Trophoblast cell (in vitro differentiated cells and primary cell): ENCODE measurements around the gene PRSS12.

Source experiments
- DNase-seq, 2 donors: peaks; one replicate each; pipeline ENCODE4 v3.0.0-alpha.2; 2016
- H2AFZ ChIP-seq: 2 replicates; pipeline ENCODE4 v1.6.1; 2013; ENCODE audit warnings: low read length, moderate library complexity, mild to moderate bottlenecking; ENCODE audit not compliant: insufficient read depth, poor library complexity
- H2AK5ac ChIP-seq: 2 replicates; pipeline ENCODE4 v1.6.1; 2013; ENCODE audit warnings: mild to moderate bottlenecking, low read length
- H2BK120ac ChIP-seq: 2 replicates; pipeline ENCODE4 v1.6.1; 2013; ENCODE audit warnings: low read length, mild to moderate bottlenecking, moderate library complexity; ENCODE audit not compliant: insufficient read depth, poor library complexity
- H2BK12ac ChIP-seq: 2 replicates; pipeline ENCODE4 v1.6.1; 2013; ENCODE audit warnings: mild to moderate bottlenecking, low read length, moderate library complexity
- H2BK5ac ChIP-seq: 2 replicates; pipeline ENCODE4 v1.6.1; 2013; ENCODE audit warnings: low read length, low read depth, moderate library complexity, mild to moderate bottlenecking; ENCODE audit not compliant: poor library complexity
- H3K14ac ChIP-seq: 2 replicates; pipeline ENCODE4 v1.6.1; 2013; ENCODE audit warnings: mild to moderate bottlenecking, low read length
- H3K18ac ChIP-seq: 2 replicates; pipeline ENCODE4 v1.6.1; 2013; ENCODE audit warnings: mild to moderate bottlenecking, low read length
- H3K23ac ChIP-seq: 2 replicates; pipeline ENCODE4 v1.6.1; 2013; ENCODE audit warnings: low read length
- H3K27ac ChIP-seq: 2 replicates; pipeline ENCODE4 v1.5.1; 2013; ENCODE audit warnings: low read depth, mild to moderate bottlenecking, inconsistent platforms, low read length, moderate library complexity
- H3K27me3 ChIP-seq: 2 replicates; pipeline ENCODE4 v1.6.1; 2013; ENCODE audit warnings: inconsistent platforms, mild to moderate bottlenecking, low read length, moderate library complexity; ENCODE audit not compliant: insufficient read depth
- H3K36me3 ChIP-seq, 2 experiments: 1 replicate in 1 of 2; 2 replicates in 1 of 2; pipeline ENCODE4 v1.6.1; 2013; ENCODE audit warnings: low read length in 2 of 2, mild to moderate bottlenecking in 2 of 2, moderate library complexity in 1 of 2; ENCODE audit not compliant: insufficient read depth in 2 of 2, control insufficient read depth in 1 of 2
- H3K4ac ChIP-seq: 2 replicates; pipeline ENCODE4 v1.6.1; 2013; ENCODE audit warnings: low read depth, mild to moderate bottlenecking, low read length, moderate library complexity
- H3K4me1 ChIP-seq, 2 experiments: 1 replicate in 1 of 2; 2 replicates in 1 of 2; pipeline ENCODE4 v1.6.1; 2013; ENCODE audit warnings: low read length in 2 of 2, mild to moderate bottlenecking in 2 of 2, moderate library complexity in 1 of 2; ENCODE audit not compliant: insufficient read depth in 2 of 2, control insufficient read depth in 1 of 2
- H3K4me2 ChIP-seq: 2 replicates; pipeline ENCODE4 v1.6.1; 2013; ENCODE audit warnings: inconsistent platforms, mild to moderate bottlenecking, low read length, moderate library complexity
- H3K4me3 ChIP-seq: 2 replicates; pipeline ENCODE4 v1.5.1; 2013; ENCODE audit warnings: mild to moderate bottlenecking, low read depth, low read length, inconsistent platforms
- H3K79me1 ChIP-seq: one replicate; pipeline ENCODE4 v1.6.1; 2013; ENCODE audit warnings: low read length
- H3K79me2 ChIP-seq: 2 replicates; pipeline ENCODE4 v1.6.1; 2013; ENCODE audit warnings: low read length, mild to moderate bottlenecking; ENCODE audit not compliant: control insufficient read depth, insufficient read depth, poor library complexity
- H3K9ac ChIP-seq: 2 replicates; pipeline ENCODE4 v1.6.1; 2013; ENCODE audit warnings: mild to moderate bottlenecking, low read length
- H3K9me3 ChIP-seq: 2 replicates; pipeline ENCODE4 v1.6.1; 2013; ENCODE audit warnings: low read depth, mild to moderate bottlenecking, control low read depth, inconsistent platforms, low read length; ENCODE audit not compliant: insufficient read depth
- H4K12ac ChIP-seq: 2 replicates; pipeline ENCODE4 v1.6.1; 2013; ENCODE audit warnings: low read depth, mild to moderate bottlenecking, low read length, moderate library complexity
- H4K8ac ChIP-seq: 2 replicates; pipeline ENCODE4 v1.6.1; 2013; ENCODE audit warnings: low read depth, mild to moderate bottlenecking, low read length, moderate library complexity
- H4K91ac ChIP-seq: one replicate; pipeline ENCODE4 v1.6.1; 2013; ENCODE audit warnings: low read depth, mild to moderate bottlenecking, low read length, moderate library complexity
- WGBS: extraction: QIAGEN DNeasy Blood & Tissue Kit; methylation state at CpG from one replicate; pipeline ENCODE4 v1.1.7; 2013; ENCODE audit warnings: missing lambda C conversion rate; ENCODE audit not compliant: insufficient read length, insufficient coverage; ENCODE audit errors: extremely low coverage; 5-methylcytosine and 5-hydroxymethylcytosine counted together

Gene PRSS12

DNA sequence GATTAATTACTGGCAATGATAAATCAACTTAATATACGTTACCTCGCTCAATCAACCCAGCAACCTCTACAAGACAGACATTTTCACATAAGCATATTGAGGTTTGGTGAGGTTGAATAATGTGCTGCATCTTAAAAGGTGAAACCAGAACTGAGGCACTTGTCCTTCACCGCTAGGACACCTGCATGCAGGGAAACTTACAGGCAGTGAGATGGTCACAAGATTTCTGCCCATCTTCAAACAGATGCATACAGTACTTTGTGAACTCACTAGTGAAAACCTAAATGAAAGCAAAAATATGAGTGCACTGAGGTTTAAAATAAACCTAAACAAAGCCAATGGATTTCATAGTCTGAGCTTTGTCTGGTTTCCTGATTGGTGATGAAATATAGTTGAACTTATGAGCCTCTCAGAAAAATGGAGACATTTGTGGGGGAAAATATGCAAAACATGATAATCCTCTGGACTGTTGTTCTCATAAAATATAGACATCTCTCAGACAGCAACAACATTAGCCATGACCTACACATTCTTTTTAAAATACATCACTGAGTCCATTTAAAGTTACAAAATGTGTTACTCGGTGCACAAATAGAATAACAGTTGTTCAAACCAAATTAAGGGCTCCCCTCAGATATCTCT, 20.9 kb upstream of the PRSS12 start:
- H2BK12ac ChIP-seq, result no peak overlapping the region
- no CpG with 5 or more reads among the region's 4 CpGs for WGBS
- H3K27me3 ChIP-seq, result no peaks in the 10 kb centered on the region
- no peak overlapping the region for H3K4ac ChIP-seq
- no peak overlapping the region for H2BK120ac ChIP-seq
- H3K4me1 ChIP-seq, result peaks cover 0 to 4% of the 10 kb centered on the region in 2 experiments
- no peak overlapping the region for H3K4me2 ChIP-seq
- peaks cover 10% of the 10 kb centered on the region for H3K79me1 ChIP-seq
- H4K91ac ChIP-seq, result no peak overlapping the region
- no peaks in the 10 kb centered on the region for H3K79me2 ChIP-seq
- H3K14ac ChIP-seq, result no peak overlapping the region
- no peak overlapping the region for H4K12ac ChIP-seq
- no peak overlapping the region for H3K9ac ChIP-seq
- no peaks in the 10 kb centered on the region for H3K36me3 ChIP-seq
- no peak overlapping the region for H2AFZ ChIP-seq
- H3K9me3 ChIP-seq, result no peaks in the 10 kb centered on the region
- no peak overlapping the region for H3K23ac ChIP-seq
- no peak overlapping the region for H3K18ac ChIP-seq
- no peak for DNase-seq
- no peak overlapping the region for H4K8ac ChIP-seq
- no peak overlapping the region for H2BK5ac ChIP-seq
- H2AK5ac ChIP-seq, result no peak overlapping the region
- H3K4me3 ChIP-seq, result no peak overlapping the region
- H3K27ac ChIP-seq, result peak overlapping the region; percentile 55

DNA sequence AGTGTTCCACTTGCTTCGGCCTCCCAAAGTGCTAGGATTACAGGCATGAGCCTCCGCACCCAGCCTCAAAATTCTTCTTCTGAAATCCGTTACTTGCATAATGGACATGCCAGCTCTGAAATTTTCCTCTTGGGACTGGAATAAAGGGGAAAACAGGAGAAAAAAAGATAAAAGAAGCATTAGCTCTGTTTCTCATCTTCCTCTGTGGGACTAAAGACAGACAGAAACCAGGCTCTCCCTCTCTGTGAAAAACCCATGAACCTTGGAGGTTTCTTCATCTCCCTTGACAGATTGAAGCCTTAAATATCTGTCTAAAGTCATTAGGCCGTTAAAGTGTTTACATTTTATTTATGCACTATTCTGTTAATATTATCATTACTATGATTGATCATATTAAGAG, 19.4 kb upstream of the PRSS12 start:
- no peak overlapping the region for H3K23ac ChIP-seq
- H4K8ac ChIP-seq, result no peak overlapping the region
- H4K91ac ChIP-seq, result no peak overlapping the region
- H2AFZ ChIP-seq, result no peak overlapping the region
- no peak overlapping the region for H2BK120ac ChIP-seq
- no peaks in the 10 kb centered on the region for H3K9me3 ChIP-seq
- H4K12ac ChIP-seq, result no peak overlapping the region
- DNase-seq, result no peak
- peaks cover 10% of the 10 kb centered on the region for H3K79me1 ChIP-seq
- no peaks in the 10 kb centered on the region for H3K36me3 ChIP-seq
- no peak overlapping the region for H2BK12ac ChIP-seq
- H3K4ac ChIP-seq, result no peak overlapping the region
- H3K27ac ChIP-seq, result peak overlapping the region; percentile 73
- peaks cover 0 to 4% of the 10 kb centered on the region in 2 experiments for H3K4me1 ChIP-seq
- no peak overlapping the region for H3K18ac ChIP-seq
- no peak overlapping the region for H3K4me2 ChIP-seq
- no peak overlapping the region for H3K4me3 ChIP-seq
- no peak overlapping the region for H2BK5ac ChIP-seq
- H3K79me2 ChIP-seq, result no peaks in the 10 kb centered on the region
- no peaks in the 10 kb centered on the region for H3K27me3 ChIP-seq
- H3K9ac ChIP-seq, result no peak overlapping the region
- no CpG with 5 or more reads among the region's 4 CpGs for WGBS
- H3K14ac ChIP-seq, result no peak overlapping the region
- no peak overlapping the region for H2AK5ac ChIP-seq

DNA sequence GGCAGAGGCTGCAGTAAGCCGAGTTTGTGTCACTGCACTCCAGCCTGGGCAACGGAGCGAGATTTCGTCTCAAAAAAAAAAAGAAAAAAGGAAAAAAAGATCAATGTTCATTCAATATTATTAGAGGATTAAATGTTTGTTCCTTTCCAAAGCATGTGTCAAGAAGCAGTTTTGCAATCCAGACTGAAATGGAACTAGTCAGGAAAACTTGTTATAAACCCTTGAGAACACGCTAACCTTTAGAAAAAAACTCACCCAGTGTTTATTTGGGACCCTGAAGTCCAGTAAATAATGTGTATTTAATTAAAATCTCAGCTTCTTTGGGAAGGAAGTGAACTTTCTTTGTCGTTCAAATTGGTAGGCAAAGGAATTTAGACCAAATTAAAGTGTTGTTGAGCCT, 16.4 kb upstream of the PRSS12 start:
- Histone ChIP-seq H3K79me2 (no peaks in the 10 kb centered on the region), H3K18ac (no peak overlapping the region), H3K9me3 (no peaks in the 10 kb centered on the region), H3K9ac (no peak overlapping the region), H3K4me2 (no peak overlapping the region), H3K4ac (no peak overlapping the region), H3K79me1 (peaks cover 7% of the 10 kb centered on the region), H3K4me3 (no peak overlapping the region), H4K12ac (no peak overlapping the region), H3K4me1 (peaks cover 0 to 4% of the 10 kb centered on the region in 2 experiments), H3K27me3 (no peaks in the 10 kb centered on the region), H3K23ac (no peak overlapping the region), H4K8ac (no peak overlapping the region), H4K91ac (no peak overlapping the region), H2BK5ac (no peak overlapping the region), H2BK120ac (no peak overlapping the region), H3K27ac (no peak overlapping the region), H2BK12ac (no peak overlapping the region), H2AFZ (no peak overlapping the region), H3K36me3 (no peaks in the 10 kb centered on the region), H3K14ac (no peak overlapping the region), H2AK5ac (no peak overlapping the region)
- DNase-seq, result no peak
- no CpG with 5 or more reads among the region's 6 CpGs for WGBS

DNA sequence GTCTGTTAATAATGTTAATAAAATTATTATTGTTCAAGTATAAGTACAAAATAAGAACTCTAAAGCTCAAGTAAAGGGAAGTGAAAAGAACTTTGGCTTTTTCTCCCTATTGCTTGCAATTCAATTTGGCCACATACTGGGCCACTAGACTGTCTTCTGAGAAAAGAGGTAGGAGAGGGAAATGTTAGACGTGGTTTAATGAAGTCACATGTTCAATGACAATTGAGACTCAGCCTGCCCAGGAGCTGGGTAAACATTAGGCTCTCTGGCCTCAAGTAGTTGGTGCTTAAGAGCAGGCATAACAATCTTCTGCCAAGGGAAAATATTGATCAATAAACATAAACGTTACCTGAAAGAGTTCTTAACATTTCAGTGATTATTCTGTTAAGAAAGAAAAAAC, 15.1 kb upstream of the PRSS12 start:
- Histone ChIP-seq H2BK120ac (no peak overlapping the region), H3K9me3 (no peaks in the 10 kb centered on the region), H3K18ac (no peak overlapping the region), H2BK5ac (no peak overlapping the region), H4K12ac (no peak overlapping the region), H3K14ac (no peak overlapping the region), H3K23ac (no peak overlapping the region), H3K4ac (no peak overlapping the region), H3K27ac (no peak overlapping the region), H3K79me2 (no peaks in the 10 kb centered on the region), H2AFZ (no peak overlapping the region), H2BK12ac (no peak overlapping the region), H3K4me1 (no peaks in the 10 kb centered on the region), H3K9ac (no peak overlapping the region), H2AK5ac (no peak overlapping the region), H3K79me1 (peaks cover 7% of the 10 kb centered on the region), H3K4me2 (no peak overlapping the region), H3K27me3 (no peaks in the 10 kb centered on the region), H3K36me3 (no peaks in the 10 kb centered on the region), H4K8ac (no peak overlapping the region), H3K4me3 (no peak overlapping the region), H4K91ac (no peak overlapping the region)
- no CpG with 5 or more reads among the region's 2 CpGs for WGBS
- no peak for DNase-seq
